HG02885 (cell line): Measurements from ENCODE around the gene LCE3E.
"Not testable (repeated sequence)": the region's sequence is repeated elsewhere in the genome, so short reads cannot be mapped to it uniquely, and the experiment has no call there.

Experiments used
- ATAC-seq: cut with Tn5 transposase; IDR thresholded peaks from one replicate; pipeline ENCODE4 v1.9.1; 2021; ENCODE audit warnings: mild to moderate bottlenecking; ENCODE audit not compliant: unreplicated experiment, poor library complexity

The LCE3E gene, protein sequence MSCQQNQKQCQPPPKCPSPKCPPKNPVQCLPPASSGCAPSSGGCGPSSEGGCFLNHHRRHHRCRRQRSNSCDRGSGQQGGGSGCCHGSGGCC

DNA sequence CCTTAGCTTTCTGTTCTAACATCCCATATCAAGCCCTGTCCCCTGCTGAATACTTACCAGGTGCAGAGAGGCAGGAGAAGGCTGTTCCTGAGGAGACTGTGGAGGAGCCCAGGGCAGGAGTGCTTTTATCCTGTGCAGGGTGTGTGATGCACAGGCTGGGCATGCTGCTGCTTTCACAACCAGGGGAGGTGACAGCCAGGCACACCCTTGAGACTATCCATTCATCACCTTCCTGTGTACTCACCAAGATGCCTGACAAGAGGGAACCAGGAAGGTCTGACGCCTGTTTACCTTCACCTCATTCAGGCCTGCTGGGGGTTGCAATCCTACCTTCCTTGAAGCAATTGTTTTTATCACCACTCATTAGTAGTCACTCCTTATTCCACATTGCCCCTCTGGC, at the start of gene LCE3E:
Gene LCE3E (minus strand): TSS at position 100 of the 400 bp plus-strand sequence. CDS start 572 bp downstream, outside the sequence.
- no peak for ATAC-seq

GRCh38 chr1:152613511-152613910, 46.9 kb upstream of the LCE3E start, which contains the start of gene LCE3B:
TSS of gene LCE3B (plus strand) at chr1:152613811. CDS start at chr1:152613811, 0 bp downstream.
- no peak for ATAC-seq

- ATAC-seq: no peak
Measured at GRCh38 chr1:152599934-152600333, 33.4 kb upstream of the LCE3E start, which contains the start of gene LCE3C. TSS of gene LCE3C (plus strand) at chr1:152600234. CDS start at chr1:152600732, 498 bp downstream.

GRCh38 chr1:152596986-152597385, 30.4 kb upstream of the LCE3E start:
- no peak for ATAC-seq

DNA sequence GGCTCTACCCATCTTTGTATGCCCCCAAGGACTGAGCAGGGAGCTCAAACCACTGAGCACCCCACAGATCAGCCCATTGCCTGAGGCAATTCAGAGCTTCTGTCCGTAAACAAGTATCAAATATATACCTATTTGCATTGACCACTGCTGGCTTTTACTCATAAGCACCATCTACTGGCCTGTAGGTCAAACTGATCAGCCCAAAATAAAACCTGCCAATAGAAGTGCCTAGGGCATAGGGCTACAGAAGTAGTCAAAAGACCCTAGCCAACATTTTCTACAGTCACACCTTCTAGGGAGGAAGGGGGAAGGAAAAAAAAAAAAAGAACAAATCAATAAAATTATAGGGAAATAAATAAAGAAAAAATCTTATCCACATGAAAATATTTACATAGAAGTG, 19.0 kb upstream of the LCE3E start:
- no peak for ATAC-seq

DNA sequence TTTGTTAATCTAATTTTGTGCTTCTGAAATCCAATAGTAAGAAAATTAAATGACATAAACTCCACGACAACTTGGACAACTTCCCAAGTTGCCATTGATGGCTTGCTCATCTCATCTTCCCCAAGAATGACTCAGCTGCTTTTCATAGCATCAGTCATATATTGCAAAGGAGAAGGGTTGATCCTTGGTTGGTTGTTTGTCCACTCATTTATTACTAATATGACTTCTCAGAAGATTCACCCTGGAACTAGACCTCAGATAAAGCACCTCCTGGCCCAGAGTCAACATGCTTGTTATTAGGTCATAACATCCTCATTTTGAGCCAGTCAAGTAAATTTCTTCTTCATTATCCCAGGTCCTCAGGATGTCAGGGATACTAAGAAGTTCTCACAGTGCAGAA, 16.1 kb upstream of the LCE3E start:
- ATAC-seq: no peak

GRCh38 chr1:152580433-152580832, 13.9 kb upstream of the LCE3E start, which contains the start of gene LCE3D:
TSS of gene LCE3D (minus strand) at chr1:152580516. CDS start at chr1:152579936, 580 bp downstream.
- ATAC-seq: no peak

GRCh38 chr1:152579526-152579925, 12.9 kb upstream of the LCE3E start:
- ATAC-seq: not testable (repeated sequence)

DNA sequence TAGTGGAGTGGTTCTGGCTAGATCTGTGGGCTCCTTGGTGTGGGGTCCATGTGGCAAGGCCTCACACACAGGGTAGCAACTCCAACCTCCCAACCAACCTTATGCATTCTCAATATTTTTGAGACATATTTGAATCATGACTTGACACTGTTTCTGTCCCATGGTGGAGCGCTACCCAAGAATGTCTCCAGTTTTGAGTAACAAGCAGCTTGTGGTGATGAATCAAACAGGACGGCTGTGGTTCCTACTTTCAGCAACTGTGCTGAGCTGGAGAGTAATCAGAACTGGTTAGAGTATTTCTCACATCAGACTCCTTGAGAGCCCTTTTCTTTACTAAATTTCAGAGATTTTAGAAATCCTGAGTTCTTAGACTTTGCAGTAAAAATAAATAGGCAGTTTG, 10.6 kb upstream of the LCE3E start:
- no peak for ATAC-seq

- ATAC-seq: no peak
Measured at GRCh38 chr1:152565535-152566215, 905 bp downstream of the LCE3E start.

DNA sequence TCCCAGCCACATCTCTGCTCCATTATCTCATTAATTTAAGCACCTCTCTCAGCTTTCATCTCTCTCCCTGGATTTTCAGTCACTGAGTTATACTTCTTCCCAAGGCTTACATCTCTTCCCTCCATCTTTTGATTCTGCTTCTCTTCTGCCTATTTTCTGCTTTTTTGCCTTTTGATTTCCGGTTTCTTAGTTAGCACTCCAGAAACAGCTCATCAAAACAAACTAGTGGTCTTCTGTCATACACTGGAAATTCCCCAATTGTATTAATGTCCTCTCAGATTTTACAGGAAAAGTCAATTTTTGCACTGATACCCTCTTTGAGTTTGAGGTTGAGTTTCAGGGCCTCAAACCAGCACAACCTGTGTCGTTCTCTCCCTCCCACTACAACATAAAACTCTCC, 1.5 kb downstream of the LCE3E start:
- ATAC-seq: no peak

DNA sequence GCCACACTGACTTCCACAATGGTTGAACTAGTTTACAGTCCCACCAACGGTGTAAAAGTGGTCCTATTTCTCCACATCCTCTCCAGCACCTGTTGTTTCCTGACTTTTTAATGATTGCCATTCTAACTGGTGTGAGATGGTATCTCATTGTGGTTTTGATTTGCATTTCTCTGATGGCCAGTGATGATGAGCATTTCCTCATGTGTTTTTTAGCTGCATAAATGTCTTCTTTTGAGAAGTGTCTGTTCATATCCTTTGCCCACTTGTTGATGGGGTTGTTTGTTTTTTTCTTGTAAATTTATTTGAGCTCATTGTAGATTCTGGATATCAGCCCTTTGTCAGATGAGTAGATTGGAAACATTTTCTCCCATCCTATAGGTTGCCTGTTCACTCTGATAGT, 18.2 kb downstream of the LCE3E start:
- ATAC-seq: not testable (repeated sequence)

- ATAC-seq: no peak
Measured at GRCh38 chr1:152546704-152547103, 19.9 kb downstream of the LCE3E start.

GRCh38 chr1:152543820-152544219, 22.8 kb downstream of the LCE3E start:
- no peak for ATAC-seq

DNA sequence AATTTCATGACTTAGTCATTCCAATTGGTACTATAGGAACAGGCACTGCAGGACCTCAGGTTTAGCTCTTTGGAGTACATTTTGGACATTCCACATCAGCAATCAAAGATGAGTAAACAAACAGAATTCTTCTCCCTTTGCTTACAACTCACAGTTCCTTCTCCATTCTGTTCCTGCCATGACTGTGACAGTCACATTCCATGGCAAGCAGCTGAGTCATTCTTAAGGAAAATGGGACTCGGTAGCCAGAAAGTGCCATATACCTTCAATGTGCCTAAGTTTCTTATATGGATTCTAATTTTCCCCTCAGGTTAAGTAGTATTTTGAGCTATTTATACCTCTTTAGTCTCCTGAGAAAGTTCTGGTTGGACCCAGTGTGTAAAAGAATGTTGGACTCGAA, 26.7 kb downstream of the LCE3E start:
- ATAC-seq: no peak

GRCh38 chr1:152537496-152537895, 29.1 kb downstream of the LCE3E start:
- no peak for ATAC-seq

- ATAC-seq: no peak
Measured at GRCh38 chr1:152535774-152536173, 30.8 kb downstream of the LCE3E start.

DNA sequence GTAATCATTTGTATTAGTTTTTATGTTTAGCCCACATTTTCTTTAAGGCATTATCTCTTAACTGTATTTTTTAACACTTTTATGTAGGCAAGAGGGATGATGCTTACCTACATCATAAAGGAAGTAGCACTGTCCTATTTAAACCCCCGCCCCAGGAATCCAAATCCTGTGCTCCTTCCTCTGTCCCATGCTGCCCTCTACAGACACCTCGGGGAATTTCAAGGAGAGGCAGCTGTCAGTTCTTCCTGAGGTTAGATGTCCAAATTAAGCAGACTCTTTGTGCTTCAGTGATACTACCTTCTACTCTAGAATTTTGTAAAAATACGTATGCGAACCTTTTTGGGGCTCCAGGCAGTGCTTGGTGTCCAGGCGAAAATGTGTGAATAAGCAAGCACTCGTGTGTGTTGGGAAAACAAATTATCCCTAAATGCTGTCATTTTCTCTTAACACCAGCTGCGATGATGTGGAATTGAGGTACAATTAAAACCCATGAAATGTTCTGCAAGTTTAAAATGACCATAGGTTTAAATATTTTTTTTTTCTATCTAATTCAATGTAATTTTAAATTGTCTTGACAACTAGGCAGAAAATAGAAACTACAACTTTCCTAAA, 33.1 kb downstream of the LCE3E start:
- no peak for ATAC-seq

DNA sequence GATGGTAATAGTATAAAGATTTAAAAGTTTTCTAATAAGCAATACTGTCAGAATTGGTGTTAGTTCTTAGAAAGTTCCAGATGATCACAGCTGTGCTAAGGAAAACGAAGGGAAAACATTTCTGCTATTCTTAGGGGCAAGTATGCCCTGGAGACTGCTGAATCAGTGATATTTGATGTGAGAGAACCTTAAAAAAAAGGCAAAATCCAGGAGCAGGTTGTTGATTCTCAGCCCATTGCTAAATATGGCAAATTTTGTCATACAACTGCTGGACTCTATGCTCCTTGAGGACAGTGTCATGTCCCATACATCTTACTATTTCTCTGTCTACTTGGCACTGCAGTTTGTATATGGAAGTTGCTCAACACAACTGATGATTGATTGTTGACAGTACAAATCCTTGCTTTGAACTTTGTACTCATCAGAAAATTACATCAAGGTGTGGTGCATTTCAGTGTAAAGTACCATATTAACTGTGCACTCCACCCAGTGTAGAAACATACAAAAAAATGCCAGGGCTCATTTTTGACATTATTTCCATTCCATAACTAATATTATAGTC, 41.4 kb downstream of the LCE3E start:
- no peak for ATAC-seq

DNA sequence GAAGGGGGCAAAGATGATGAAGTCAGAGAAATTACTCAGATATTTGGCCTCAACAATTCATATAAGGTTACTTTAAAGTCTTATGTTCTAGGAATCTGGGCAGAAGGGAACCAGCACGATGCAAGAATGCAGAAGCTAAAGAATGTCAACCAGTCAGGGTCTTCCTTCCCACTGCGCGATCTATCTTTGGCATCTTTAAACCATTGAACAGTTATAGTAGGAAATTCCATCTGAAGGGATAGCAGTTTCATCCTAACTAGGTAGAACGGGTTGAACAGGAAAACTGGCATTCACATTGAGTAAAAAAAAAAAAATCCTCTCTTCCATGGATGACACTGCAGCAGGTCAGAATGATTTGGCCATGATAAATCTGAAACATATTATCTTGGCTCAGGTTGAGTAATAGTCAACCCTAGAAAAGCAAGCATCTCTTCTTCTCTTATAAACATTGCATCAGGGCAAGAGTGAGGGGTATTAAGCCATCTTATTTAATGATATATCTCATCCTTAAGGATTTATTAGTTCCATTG, 46.0 kb downstream of the LCE3E start:
- ATAC-seq: no peak

GRCh38 chr1:152519851-152520250, 46.7 kb downstream of the LCE3E start:
- ATAC-seq: no peak
